Measurements from ENCODE around the gene CAMK2G.

DNA sequence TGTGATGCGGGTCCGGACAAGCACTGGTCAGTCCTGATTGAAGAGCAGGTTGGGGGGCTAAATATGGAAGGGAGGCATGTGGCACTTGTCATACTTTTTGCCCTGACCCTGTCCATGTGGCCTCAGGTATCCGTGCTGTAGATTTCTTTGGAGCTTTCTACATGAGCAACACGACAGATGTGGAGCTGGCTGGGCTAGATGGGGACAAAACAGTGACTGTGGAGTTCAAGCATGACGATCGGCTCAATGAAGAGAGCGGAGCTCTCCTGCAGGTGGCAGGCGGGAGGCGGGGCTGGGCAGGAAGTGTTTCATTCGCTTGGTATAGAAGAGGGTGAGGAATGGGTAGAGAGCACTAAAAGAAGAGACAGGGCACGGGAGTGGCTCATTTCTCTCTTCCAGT is 105.5 kb downstream of the CAMK2G start:
- TF ChIP-seq, protein P1, sequence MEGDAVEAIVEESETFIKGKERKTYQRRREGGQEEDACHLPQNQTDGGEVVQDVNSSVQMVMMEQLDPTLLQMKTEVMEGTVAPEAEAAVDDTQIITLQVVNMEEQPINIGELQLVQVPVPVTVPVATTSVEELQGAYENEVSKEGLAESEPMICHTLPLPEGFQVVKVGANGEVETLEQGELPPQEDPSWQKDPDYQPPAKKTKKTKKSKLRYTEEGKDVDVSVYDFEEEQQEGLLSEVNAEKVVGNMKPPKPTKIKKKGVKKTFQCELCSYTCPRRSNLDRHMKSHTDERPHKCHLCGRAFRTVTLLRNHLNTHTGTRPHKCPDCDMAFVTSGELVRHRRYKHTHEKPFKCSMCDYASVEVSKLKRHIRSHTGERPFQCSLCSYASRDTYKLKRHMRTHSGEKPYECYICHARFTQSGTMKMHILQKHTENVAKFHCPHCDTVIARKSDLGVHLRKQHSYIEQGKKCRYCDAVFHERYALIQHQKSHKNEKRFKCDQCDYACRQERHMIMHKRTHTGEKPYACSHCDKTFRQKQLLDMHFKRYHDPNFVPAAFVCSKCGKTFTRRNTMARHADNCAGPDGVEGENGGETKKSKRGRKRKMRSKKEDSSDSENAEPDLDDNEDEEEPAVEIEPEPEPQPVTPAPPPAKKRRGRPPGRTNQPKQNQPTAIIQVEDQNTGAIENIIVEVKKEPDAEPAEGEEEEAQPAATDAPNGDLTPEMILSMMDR (IDR thresholded peaks at IDR 0.05), result no peak
- no peak for TF ChIP-seq POLR2A (IDR thresholded peaks at IDR 0.05)
- TF ChIP-seq POLR2AphosphoS5 (IDR thresholded peaks at IDR 0.05; ENCODE audit: insufficient read depth in 1 of 2, low read depth in 1 of 2), result no peak

Data from vagina (tissue), 2 donors.